Suprapubic skin (tissue), 4 donors: ENCODE results near the gene ANO9. TPM values are rescaled to one million over a fixed set of nuclear protein-coding genes. Genes with fewer than 3 reads are reported as not detected.
"Not testable (repeated sequence)": the region's sequence is repeated elsewhere in the genome, so short reads cannot be mapped to it uniquely, and the experiment has no call there.

Source experiments
- DNase-seq, 2 donors: peaks; one replicate each; pipeline ENCODE4 v3.0.0-alpha.2; 2019; ENCODE audit warnings: low spot score in 2 of 2
- H3K27ac ChIP-seq: fragments of 200-600 bp; sonication (generic); one replicate; pipeline ENCODE4 v1.5.1; 2019
- H3K27me3 ChIP-seq: fragments of 200-600 bp; sonication (generic); one replicate; pipeline ENCODE4 v1.5.1; 2019
- H3K36me3 ChIP-seq: fragments of 200-600 bp; sonication (generic); one replicate; pipeline ENCODE4 v1.5.1; 2019
- H3K4me1 ChIP-seq: fragments of 200-600 bp; sonication (generic); one replicate; pipeline ENCODE4 v1.5.1; 2019
- H3K4me3 ChIP-seq: fragments of 200-600 bp; sonication (generic); one replicate; pipeline ENCODE4 v1.5.1; 2019; ENCODE audit warnings: mild to moderate bottlenecking
- H3K9me3 ChIP-seq: fragments of 200-600 bp; sonication (generic); one replicate; pipeline ENCODE4 v1.5.1; 2019
- CTCF ChIP-seq, 2 donors: fragments of 200-600 bp in 1 of 2; fragments of 450-650 bp in 1 of 2; sonication (generic) in 1 of 2; IDR thresholded peaks; one replicate each; pipeline ENCODE4 v1.5.1; 2016 to 2019; ENCODE audit warnings: antibody characterized with exemption in 2 of 2, mild to moderate bottlenecking in 1 of 2, moderate library complexity in 1 of 2
- EP300 ChIP-seq: sonication (generic); formaldehyde crosslinking; IDR thresholded peaks from one replicate; pipeline ENCODE4 v1.6.1; 2017; ENCODE audit warnings: antibody characterized with exemption
- POLR2A ChIP-seq, 2 donors: fragments of 450-650 bp; IDR thresholded peaks; one replicate each; pipeline ENCODE4 v1.6.1; 2017; ENCODE audit warnings: antibody characterized with exemption in 2 of 2, mild to moderate bottlenecking in 2 of 2, moderate library complexity in 2 of 2
- POLR2AphosphoS5 ChIP-seq, 3 donors: sonication (generic); formaldehyde crosslinking; IDR thresholded peaks; one replicate each; pipeline ENCODE4 v1.6.1; 2017; ENCODE audit warnings: antibody characterized with exemption in 3 of 3
- WGBS: methylation state at CpG from one replicate; pipeline ENCODE4 v1.1.5; 2018; 5-methylcytosine and 5-hydroxymethylcytosine counted together
- total RNA-seq, 4 donors: library from RNA; depleted of rRNA; stranded (reverse); fragments of >200 nt; gene quantifications; one replicate each; pipeline ENCODE4 v1.1.0, GENCODE V29; 2016

Gene ANO9
- total RNA-seq, 4 donors from 2014 or later, result 76.8 to 166 (median 103) TPM

- Histone ChIP-seq H3K36me3 (no peaks in the 10 kb centered on the region), H3K27me3 (no peaks in the 10 kb centered on the region), H3K4me1 (peaks cover 14% of the 10 kb centered on the region), H3K4me3 (no peak overlapping the region), H3K27ac (no peak overlapping the region), H3K9me3 (no peaks in the 10 kb centered on the region)
- TF ChIP-seq POLR2AphosphoS5 (IDR thresholded peaks at IDR 0.05) (no peak), EP300 (no peak), CTCF (IDR thresholded peaks at IDR 0.05) (no peak), POLR2A (IDR thresholded peaks at IDR 0.05) (no peak)
- 94% methylated on average over 61 of the region's 61 CpGs for WGBS
- DNase-seq, result peak in 1 of 2 donors; percentile 76
These were observed 29.8 kb upstream of the ANO9 start for GRCh38 chr11:471468-472145.

- peak in 1 of 2 donors; percentile 84 for DNase-seq
- peaks cover 14% of the 10 kb centered on the region for H3K4me1 ChIP-seq
- peak overlapping the region; percentile 77 for H3K27ac ChIP-seq
- no peaks in the 10 kb centered on the region for H3K9me3 ChIP-seq
- H3K27me3 ChIP-seq, result no peaks in the 10 kb centered on the region
- peak overlapping the region; percentile 23 for H3K4me3 ChIP-seq
- WGBS, result 72% methylated on average over 22 of the region's 28 CpGs
- TF ChIP-seq CTCF (IDR thresholded peaks at IDR 0.05) (no peak), POLR2AphosphoS5 (IDR thresholded peaks at IDR 0.05) (no peak), EP300 (no peak), POLR2A (IDR thresholded peaks at IDR 0.05) (no peak)
- H3K36me3 ChIP-seq, result no peaks in the 10 kb centered on the region
These were observed 28.1 kb upstream of the ANO9 start for GRCh38 chr11:469684-470560.

- H3K9me3 ChIP-seq, DNase-seq, H3K27me3 ChIP-seq, H3K36me3 ChIP-seq: not testable (repeated sequence)
- Histone ChIP-seq H3K27ac (peak overlapping the region; percentile 77), H3K4me1 (peaks cover 14% of the 10 kb centered on the region), H3K4me3 (peak overlapping the region; percentile 23)
- 43% methylated on average over 19 of the region's 19 CpGs for WGBS
These were observed 27.3 kb upstream of the ANO9 start for GRCh38 chr11:469026-469683.

- WGBS, result 70% methylated on average over 6 of the region's 6 CpGs
- Histone ChIP-seq H3K27ac (no peak overlapping the region), H3K4me3 (no peak overlapping the region), H3K9me3 (no peaks in the 10 kb centered on the region), H3K4me1 (peaks cover 14% of the 10 kb centered on the region), H3K27me3 (no peaks in the 10 kb centered on the region), H3K36me3 (peaks cover 8% of the 10 kb centered on the region)
- DNase-seq, result no peak
- TF ChIP-seq POLR2A (IDR thresholded peaks at IDR 0.05), result no peak
- no peak for TF ChIP-seq CTCF (IDR thresholded peaks at IDR 0.05)
- no peak for TF ChIP-seq EP300
- TF ChIP-seq POLR2AphosphoS5 (IDR thresholded peaks at IDR 0.05), result no peak
These were observed 26.7 kb upstream of the ANO9 start for GRCh38 chr11:468493-468892.

GRCh38 chr11:468036-468435 is 26.2 kb upstream of the ANO9 start:
- Histone ChIP-seq H3K27ac (no peak overlapping the region), H3K9me3 (no peaks in the 10 kb centered on the region), H3K27me3 (no peaks in the 10 kb centered on the region), H3K4me3 (no peak overlapping the region), H3K4me1 (peaks cover 14% of the 10 kb centered on the region), H3K36me3 (peaks cover 8% of the 10 kb centered on the region)
- 82% methylated on average over 12 of the region's 12 CpGs for WGBS
- no peak for DNase-seq
- TF ChIP-seq EP300 (no peak), CTCF (IDR thresholded peaks at IDR 0.05) (no peak), POLR2A (IDR thresholded peaks at IDR 0.05) (no peak), POLR2AphosphoS5 (IDR thresholded peaks at IDR 0.05) (no peak)
